Neuron (in vitro differentiated cells): ENCODE measurements around the gene PI3.
"Not testable (repeated sequence)": the region's sequence is repeated elsewhere in the genome, so short reads cannot be mapped to it uniquely, and the experiment has no call there.

Experiments
- H2AFZ ChIP-seq: one replicate; pipeline ENCODE4 v1.6.1; 2013; ENCODE audit warnings: low read depth, mild to moderate bottlenecking, inconsistent platforms, low read length, moderate library complexity
- H3K27me3 ChIP-seq: one replicate; pipeline ENCODE4 v1.6.1; 2013; ENCODE audit warnings: low read length; ENCODE audit not compliant: insufficient read depth
- H3K36me3 ChIP-seq: one replicate; pipeline ENCODE4 v1.6.1; 2013; ENCODE audit warnings: low read length; ENCODE audit not compliant: insufficient read depth
- H3K4me1 ChIP-seq: one replicate; pipeline ENCODE4 v1.6.1; 2013; ENCODE audit warnings: low read length; ENCODE audit not compliant: insufficient read depth
- H3K4me3 ChIP-seq: 2 replicates; pipeline ENCODE4 v1.5.1; 2013; ENCODE audit warnings: mild to moderate bottlenecking, low read length, moderate library complexity
- H3K9me3 ChIP-seq: one replicate; pipeline ENCODE4 v1.6.1; 2013; ENCODE audit warnings: low read length

Gene PI3

DNA sequence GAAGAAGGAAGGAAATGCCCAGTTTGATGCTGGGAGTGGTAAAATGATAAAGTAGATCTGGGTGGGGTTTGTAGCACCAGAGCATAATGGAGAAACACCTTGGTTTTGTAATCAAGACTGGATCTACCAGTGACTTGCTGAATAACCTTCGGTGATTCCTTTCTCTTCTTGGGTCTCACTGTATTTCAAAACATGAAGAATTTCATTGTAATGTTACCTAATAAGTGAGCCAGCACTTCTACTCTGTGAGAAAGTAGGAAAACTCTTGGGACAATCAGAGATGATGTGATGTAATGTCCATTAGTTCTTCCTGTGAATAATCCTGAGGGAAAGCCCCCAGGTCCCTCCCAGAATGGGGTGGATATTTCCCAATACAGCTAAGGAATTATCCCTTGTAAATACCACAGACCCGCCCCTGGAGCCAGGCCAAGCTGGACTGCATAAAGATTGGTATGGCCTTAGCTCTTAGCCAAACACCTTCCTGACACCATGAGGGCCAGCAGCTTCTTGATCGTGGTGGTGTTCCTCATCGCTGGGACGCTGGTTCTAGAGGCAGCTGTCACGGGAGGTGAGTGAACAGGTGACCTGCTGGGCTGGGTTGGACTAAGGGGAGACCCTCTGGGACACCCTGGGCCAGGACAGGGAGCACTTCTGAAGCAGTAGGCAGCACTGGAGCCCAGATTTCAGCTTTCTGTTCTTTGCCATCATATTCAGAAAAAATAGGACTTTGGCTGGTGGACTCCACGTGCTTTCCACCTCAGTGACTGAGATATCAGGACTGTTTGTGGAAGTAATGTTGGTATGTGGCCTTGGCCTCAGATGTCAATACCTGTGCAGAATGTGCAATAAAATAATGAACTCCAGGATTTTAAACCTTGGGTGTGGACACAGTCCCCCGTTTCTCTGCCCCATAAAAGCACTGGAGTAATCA, at the start of gene PI3:
PI3 (plus strand) TSS at position 469 of the 931 bp plus-strand sequence; CDS start at position 490, 21 bp downstream.
- Histone ChIP-seq H3K27me3 (peaks cover 6% of the 10 kb centered on the region), H3K9me3 (no peaks in the 10 kb centered on the region), H3K4me1 (no peaks in the 10 kb centered on the region), H3K4me3 (no peak within 1 kb of the TSS), H3K36me3 (no peaks in the 10 kb centered on the region), H2AFZ (no peak within 1 kb of the TSS)

DNA sequence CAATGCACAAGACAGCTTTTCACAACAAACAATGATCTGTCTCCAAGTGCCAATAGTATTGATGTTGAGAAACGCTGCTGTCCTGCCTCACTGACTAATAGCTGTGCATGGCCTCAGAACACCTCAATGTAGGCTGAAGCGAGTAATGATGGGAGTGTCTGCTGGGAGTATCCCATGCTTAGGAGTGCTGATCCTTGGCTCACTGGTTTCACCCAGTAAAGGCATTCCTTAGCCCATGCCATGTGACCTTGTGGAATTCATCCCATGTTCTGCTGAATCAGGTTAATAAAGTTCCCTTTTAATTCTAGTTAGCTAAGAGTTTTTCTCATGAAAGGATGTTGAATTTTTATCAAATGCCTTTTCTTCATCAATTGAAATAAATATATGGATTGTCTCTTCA, 46.6 kb upstream of the PI3 start:
- H3K4me3 ChIP-seq: no peak overlapping the region
- no peaks in the 10 kb centered on the region for H3K9me3 ChIP-seq
- H3K36me3 ChIP-seq: no peaks in the 10 kb centered on the region
- H2AFZ ChIP-seq: no peak overlapping the region
- no peaks in the 10 kb centered on the region for H3K4me1 ChIP-seq
- H3K27me3 ChIP-seq: no peaks in the 10 kb centered on the region

- H3K27me3 ChIP-seq: no peaks in the 10 kb centered on the region
- no peaks in the 10 kb centered on the region for H3K4me1 ChIP-seq
- H3K36me3 ChIP-seq: no peaks in the 10 kb centered on the region
- no peak overlapping the region for H2AFZ ChIP-seq
- no peak overlapping the region for H3K4me3 ChIP-seq
- no peaks in the 10 kb centered on the region for H3K9me3 ChIP-seq
Measured at GRCh38 chr20:45136911-45137310, 37.8 kb upstream of the PI3 start.

GRCh38 chr20:45138561-45139300, 36.0 kb upstream of the PI3 start:
- H3K36me3 ChIP-seq: no peaks in the 10 kb centered on the region
- H3K4me3 ChIP-seq: no peak overlapping the region
- peaks cover 3% of the 10 kb centered on the region for H3K27me3 ChIP-seq
- no peaks in the 10 kb centered on the region for H3K4me1 ChIP-seq
- no peak overlapping the region for H2AFZ ChIP-seq
- H3K9me3 ChIP-seq: no peaks in the 10 kb centered on the region

DNA sequence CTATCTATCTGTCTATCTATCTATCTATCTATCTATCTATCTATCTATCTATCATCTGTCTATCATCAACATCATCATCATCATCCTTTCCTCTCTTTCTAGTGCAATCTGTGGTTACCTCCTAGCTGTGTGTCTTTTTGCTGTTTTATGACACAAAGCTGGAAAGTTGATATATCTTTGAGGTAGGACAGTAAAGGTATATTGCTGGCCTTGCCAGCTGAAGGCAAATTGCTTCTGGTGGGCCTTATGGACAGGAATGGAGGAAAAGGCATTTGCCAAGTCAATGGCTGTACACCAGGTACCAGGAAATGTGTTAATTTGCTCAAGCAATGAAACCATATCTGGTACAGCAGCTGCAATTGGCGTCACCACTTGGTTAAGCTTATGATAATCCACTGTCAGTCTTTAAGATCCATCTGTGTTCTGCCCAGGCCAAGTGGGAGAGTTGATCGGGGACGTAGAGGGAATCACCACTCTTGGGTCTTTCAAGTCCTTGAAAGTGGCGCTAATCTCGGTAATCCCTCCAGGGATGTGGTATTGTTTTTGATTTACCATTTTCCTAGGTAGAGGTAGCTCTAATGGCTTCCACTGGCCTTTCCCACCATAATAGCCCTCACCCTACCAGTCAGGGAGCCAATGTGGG, 34.8 kb upstream of the PI3 start:
- not testable (repeated sequence) for H3K36me3 ChIP-seq, H2AFZ ChIP-seq, H3K9me3 ChIP-seq, H3K4me3 ChIP-seq, H3K27me3 ChIP-seq, H3K4me1 ChIP-seq

- Histone ChIP-seq H3K27me3 (peaks cover 11% of the 10 kb centered on the region), H3K9me3 (no peaks in the 10 kb centered on the region), H3K36me3 (no peaks in the 10 kb centered on the region), H2AFZ (no peak overlapping the region), H3K4me3 (no peak overlapping the region), H3K4me1 (no peaks in the 10 kb centered on the region)
Measured at GRCh38 chr20:45140836-45141235, 33.9 kb upstream of the PI3 start.

DNA sequence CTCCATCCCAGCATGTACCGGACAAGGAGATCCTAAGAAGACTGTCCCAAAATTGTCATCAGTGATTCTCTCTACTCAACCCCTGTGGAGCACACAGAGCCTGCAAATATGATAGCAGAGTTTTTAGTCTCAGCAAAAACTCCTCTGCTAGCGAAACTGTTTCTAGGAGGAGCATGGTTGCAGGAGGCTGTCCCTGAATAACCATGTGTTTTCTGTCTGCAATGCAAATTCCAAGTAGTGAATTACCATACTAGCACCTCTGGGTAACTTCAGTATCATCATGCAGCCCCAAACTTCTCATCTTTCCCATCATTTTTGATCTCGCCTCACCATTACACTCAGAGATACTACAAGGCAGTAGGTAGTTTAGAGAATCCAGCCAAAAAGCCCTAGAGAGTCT, 25.6 kb upstream of the PI3 start:
- Histone ChIP-seq H3K36me3 (no peaks in the 10 kb centered on the region), H3K4me1 (no peaks in the 10 kb centered on the region), H3K9me3 (no peaks in the 10 kb centered on the region), H2AFZ (no peak overlapping the region), H3K27me3 (peaks cover 9% of the 10 kb centered on the region), H3K4me3 (no peak overlapping the region)

DNA sequence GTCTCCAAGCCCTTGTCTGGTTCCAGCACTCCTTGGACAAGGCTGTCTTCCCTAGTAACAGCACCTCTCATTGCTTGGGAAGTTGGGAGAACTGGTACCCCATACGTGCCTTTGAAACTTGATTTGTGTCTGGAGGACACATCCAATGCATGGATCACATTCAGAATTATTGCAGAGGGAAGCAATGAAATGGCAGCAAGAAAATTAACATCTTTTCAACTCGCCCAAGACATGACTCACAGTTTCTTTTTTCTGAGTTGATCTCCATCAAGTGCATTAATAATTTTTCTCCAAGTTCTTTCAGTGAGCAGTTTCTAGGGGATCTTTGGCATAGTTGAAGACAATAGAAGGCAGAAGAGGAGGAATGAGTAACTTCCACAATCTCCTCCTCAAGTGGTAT, 22.3 kb upstream of the PI3 start:
- Histone ChIP-seq H2AFZ (no peak overlapping the region), H3K4me3 (no peak overlapping the region), H3K27me3 (no peaks in the 10 kb centered on the region), H3K9me3 (no peaks in the 10 kb centered on the region), H3K4me1 (no peaks in the 10 kb centered on the region), H3K36me3 (no peaks in the 10 kb centered on the region)

- Histone ChIP-seq H2AFZ (no peak overlapping the region), H3K27me3 (no peaks in the 10 kb centered on the region)
Measured at GRCh38 chr20:45153147-45153546, 21.6 kb upstream of the PI3 start.

GRCh38 chr20:45153752-45154151, 20.9 kb upstream of the PI3 start:
- Histone ChIP-seq H3K4me3 (no peak overlapping the region), H2AFZ (no peak overlapping the region), H3K36me3 (no peaks in the 10 kb centered on the region), H3K9me3 (no peaks in the 10 kb centered on the region), H3K27me3 (no peaks in the 10 kb centered on the region), H3K4me1 (no peaks in the 10 kb centered on the region)

More at GRCh38 chr20:45153147-45153546, 21.6 kb upstream of the PI3 start:
- Histone ChIP-seq H3K4me3 (no peak overlapping the region), H3K36me3 (no peaks in the 10 kb centered on the region), H3K9me3 (no peaks in the 10 kb centered on the region), H3K4me1 (no peaks in the 10 kb centered on the region)

- H3K9me3 ChIP-seq: no peaks in the 10 kb centered on the region
- H3K4me3 ChIP-seq: no peak overlapping the region
- H2AFZ ChIP-seq: no peak overlapping the region
- H3K4me1 ChIP-seq: no peaks in the 10 kb centered on the region
- no peaks in the 10 kb centered on the region for H3K36me3 ChIP-seq
- H3K27me3 ChIP-seq: no peaks in the 10 kb centered on the region
Measured at GRCh38 chr20:45154183-45154582, 20.5 kb upstream of the PI3 start.

DNA sequence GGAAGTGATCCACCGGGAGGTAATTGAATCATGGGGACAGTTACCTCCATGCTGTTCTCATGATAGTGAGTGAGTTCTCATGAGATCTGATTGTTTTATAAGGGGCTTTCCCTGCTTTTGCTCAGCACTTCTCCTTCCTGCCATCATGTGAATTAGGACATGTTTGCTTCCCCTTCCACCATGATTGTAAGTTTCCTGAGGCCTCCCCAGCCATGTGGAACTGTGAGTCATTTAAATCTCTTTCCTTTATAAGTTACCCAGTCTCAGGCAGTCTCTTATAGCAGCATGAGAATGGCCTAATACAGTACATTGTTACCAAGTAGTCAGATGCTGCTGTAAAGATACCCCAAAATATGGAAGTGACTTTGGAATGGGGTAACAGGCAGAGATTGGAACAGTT, 19.9 kb upstream of the PI3 start:
- not testable (repeated sequence) for H2AFZ ChIP-seq, H3K9me3 ChIP-seq, H3K4me1 ChIP-seq, H3K4me3 ChIP-seq, H3K27me3 ChIP-seq, H3K36me3 ChIP-seq

DNA sequence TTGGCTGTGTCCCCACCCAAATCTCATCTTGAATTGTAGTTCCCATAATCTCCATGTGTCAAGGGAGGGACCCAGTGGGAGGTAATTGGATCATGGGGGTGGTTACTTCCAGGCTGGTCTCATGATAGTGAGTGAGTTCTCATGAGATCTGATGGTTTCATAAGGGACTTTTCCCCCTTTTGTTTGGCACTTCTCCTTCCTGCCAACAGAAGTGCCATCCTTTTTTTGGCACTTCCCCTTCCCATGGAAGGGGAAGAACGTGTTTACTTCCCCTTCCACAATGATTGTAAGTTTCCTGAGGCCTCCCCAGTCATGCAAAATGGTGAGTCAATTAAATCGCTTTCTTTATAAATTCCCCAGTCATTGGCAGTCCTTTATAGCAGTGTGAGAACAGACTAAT, 18.0 kb upstream of the PI3 start:
- Histone ChIP-seq H3K9me3 (no peaks in the 10 kb centered on the region), H3K36me3 (no peaks in the 10 kb centered on the region), H3K4me1 (no peaks in the 10 kb centered on the region), H3K27me3 (no peaks in the 10 kb centered on the region), H3K4me3 (no peak overlapping the region), H2AFZ (no peak overlapping the region)
